HUES6 (cell line): ENCODE data around the gene PPP1R1A.

Experiments
- H3K27ac ChIP-seq: 2 replicates; pipeline ENCODE4 v1.7.0; 2013; ENCODE audit warnings: low read depth, mild to moderate bottlenecking, low read length, inconsistent platforms
- H3K27me3 ChIP-seq: 2 replicates; pipeline ENCODE4 v1.6.1; 2013; ENCODE audit warnings: low read length; ENCODE audit not compliant: control insufficient read depth, insufficient read depth
- H3K36me3 ChIP-seq: 2 replicates; pipeline ENCODE4 v1.6.1; 2013; ENCODE audit warnings: low read length; ENCODE audit not compliant: control insufficient read depth, insufficient read depth
- H3K4me1 ChIP-seq: 2 replicates; pipeline ENCODE4 v1.6.1; 2013; ENCODE audit warnings: low read length; ENCODE audit not compliant: control insufficient read depth, insufficient read depth
- H3K4me3 ChIP-seq: 2 replicates; pipeline ENCODE4 v1.5.1; 2013; ENCODE audit warnings: low read depth, low read length
- H3K9ac ChIP-seq: one replicate; pipeline ENCODE4 v1.6.1; 2013; ENCODE audit warnings: mild to moderate bottlenecking, low read length
- H3K9me3 ChIP-seq: 2 replicates; pipeline ENCODE4 v1.6.1; 2013; ENCODE audit warnings: low read depth, low read length; ENCODE audit not compliant: control insufficient read depth, insufficient read depth

Gene PPP1R1A

GRCh38 chr12:54529581-54529980 lies 58.9 kb downstream of the PPP1R1A start:
- peaks cover 27% of the 10 kb centered on the region for H3K27me3 ChIP-seq
- peaks cover 15% of the 10 kb centered on the region for H3K4me1 ChIP-seq
- no peak overlapping the region for H3K4me3 ChIP-seq
- H3K27ac ChIP-seq: no peak overlapping the region
- H3K9ac ChIP-seq: no peak overlapping the region
- no peaks in the 10 kb centered on the region for H3K9me3 ChIP-seq
- H3K36me3 ChIP-seq: no peaks in the 10 kb centered on the region
